ENCODE measurements around the gene TMEM184B. TPM values are rescaled to one million over a fixed set of nuclear protein-coding genes. Genes with fewer than 3 reads are reported as not detected.
A peak's percentile ranks its signal among the peaks of the same experiment; 100 is the strongest.
"Not testable (repeated sequence)": the region's sequence is repeated elsewhere in the genome, so short reads cannot be mapped to it uniquely, and the experiment has no call there.

Gene TMEM184B
- total RNA-seq, 4 donors from 2014 or later = 18.7 to 88.4 (median 41.1) TPM

DNA sequence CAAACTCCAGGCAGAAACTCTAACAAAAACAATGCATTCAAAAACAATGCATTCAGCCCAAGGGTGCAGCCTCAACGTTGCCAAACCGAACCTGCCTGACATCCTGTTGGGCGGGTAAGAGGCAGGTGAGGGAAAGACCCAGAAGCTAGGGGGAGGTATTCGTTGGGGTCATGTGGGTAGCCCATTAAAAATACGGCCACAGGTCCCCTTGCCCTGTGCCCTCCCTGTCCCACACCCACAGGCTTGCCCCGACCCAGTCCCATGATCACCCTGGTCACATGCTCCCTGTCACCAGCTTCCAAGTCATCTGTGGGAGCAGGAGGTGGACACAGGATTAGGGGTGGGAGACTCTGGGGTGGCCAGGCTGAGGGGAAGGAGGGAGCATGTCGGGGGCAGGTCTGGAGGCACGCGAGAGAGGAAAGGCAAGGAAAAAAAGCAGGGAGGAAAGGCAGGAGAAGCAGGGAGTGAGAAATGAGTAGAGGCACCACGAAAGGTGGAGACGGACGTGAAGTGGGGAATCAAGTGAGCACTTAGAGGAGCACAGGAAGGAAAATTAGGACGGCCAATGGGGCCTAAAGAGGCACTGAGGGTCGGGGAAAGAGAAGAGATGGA, 91.9 kb downstream of the TMEM184B start:
- Histone ChIP-seq H3K4me3 (peak overlapping the region; percentile 47 to 66 (median 59)), H3K36me3 (no peaks in the 10 kb centered on the region), H3K27ac (peak overlapping the region; percentile 88 to 96 (median 92)), H3K9me3 (no peaks in the 10 kb centered on the region), H3K27me3 (no peaks in the 10 kb centered on the region), H3K4me1 (peaks cover 22 to 52% (median 28%) of the 10 kb centered on the region in 4 donors)
- in situ Hi-C loops (cut with MboI; ENCODE audit: low pct_ligation_motif_present in 1 of 4, low pct_unique_long_range_greater_than_20kb in 1 of 4, low sequenced_read_pairs in 3 of 4) (no loop called here), intact Hi-C loops (cut with DNase I; ENCODE audit: low total_unique reads) (no loop called here)
- TF ChIP-seq, protein P1, sequence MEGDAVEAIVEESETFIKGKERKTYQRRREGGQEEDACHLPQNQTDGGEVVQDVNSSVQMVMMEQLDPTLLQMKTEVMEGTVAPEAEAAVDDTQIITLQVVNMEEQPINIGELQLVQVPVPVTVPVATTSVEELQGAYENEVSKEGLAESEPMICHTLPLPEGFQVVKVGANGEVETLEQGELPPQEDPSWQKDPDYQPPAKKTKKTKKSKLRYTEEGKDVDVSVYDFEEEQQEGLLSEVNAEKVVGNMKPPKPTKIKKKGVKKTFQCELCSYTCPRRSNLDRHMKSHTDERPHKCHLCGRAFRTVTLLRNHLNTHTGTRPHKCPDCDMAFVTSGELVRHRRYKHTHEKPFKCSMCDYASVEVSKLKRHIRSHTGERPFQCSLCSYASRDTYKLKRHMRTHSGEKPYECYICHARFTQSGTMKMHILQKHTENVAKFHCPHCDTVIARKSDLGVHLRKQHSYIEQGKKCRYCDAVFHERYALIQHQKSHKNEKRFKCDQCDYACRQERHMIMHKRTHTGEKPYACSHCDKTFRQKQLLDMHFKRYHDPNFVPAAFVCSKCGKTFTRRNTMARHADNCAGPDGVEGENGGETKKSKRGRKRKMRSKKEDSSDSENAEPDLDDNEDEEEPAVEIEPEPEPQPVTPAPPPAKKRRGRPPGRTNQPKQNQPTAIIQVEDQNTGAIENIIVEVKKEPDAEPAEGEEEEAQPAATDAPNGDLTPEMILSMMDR (IDR thresholded peaks at IDR 0.05) = no peak
- TF ChIP-seq POLR2AphosphoS5 (IDR thresholded peaks at IDR 0.05) (no peak), EP300 (IDR thresholded peaks at IDR 0.05; ENCODE audit: low read depth) (no peak), POLR2A (IDR thresholded peaks at IDR 0.05) (no peak)
- DNase-seq = peak; percentile 57
- 3 to 7% methylated on average over 10 to 14 of the region's 14 CpGs for WGBS, 2 donors (ENCODE audit: low coverage in 1 of 2)

DNA sequence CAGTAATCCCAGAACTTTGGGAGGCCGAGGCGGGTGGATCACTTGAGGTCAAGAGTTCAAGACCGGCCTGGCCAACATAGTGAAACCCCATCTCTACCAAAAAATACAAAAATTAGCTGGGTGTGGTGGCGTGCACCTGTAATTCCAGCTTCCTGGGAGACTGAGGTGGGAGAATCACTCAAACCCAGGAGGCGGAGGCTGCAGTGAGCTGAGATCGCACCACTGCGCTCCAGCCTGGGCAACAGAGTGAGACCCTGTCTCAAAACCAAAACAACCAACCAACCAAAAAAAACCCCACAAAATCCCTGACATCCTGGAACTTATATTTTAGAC, 94.2 kb downstream of the TMEM184B start:
- H3K27ac ChIP-seq = peak overlapping the region; percentile 68 to 95 (median 84)
- H3K4me3 ChIP-seq; H3K9me3 ChIP-seq; intact Hi-C loops (cut with DNase I; ENCODE audit: low total_unique reads); H3K36me3 ChIP-seq; DNase-seq; H3K27me3 ChIP-seq; in situ Hi-C loops (cut with MboI; ENCODE audit: low pct_ligation_motif_present in 1 of 4, low pct_unique_long_range_greater_than_20kb in 1 of 4, low sequenced_read_pairs in 3 of 4): not testable (repeated sequence)
- peaks cover 22 to 52% (median 28%) of the 10 kb centered on the region in 4 donors for H3K4me1 ChIP-seq
- WGBS, 2 donors (ENCODE audit: low coverage in 1 of 2) = 96% methylated on average over 7 of the region's 7 CpGs

DNA sequence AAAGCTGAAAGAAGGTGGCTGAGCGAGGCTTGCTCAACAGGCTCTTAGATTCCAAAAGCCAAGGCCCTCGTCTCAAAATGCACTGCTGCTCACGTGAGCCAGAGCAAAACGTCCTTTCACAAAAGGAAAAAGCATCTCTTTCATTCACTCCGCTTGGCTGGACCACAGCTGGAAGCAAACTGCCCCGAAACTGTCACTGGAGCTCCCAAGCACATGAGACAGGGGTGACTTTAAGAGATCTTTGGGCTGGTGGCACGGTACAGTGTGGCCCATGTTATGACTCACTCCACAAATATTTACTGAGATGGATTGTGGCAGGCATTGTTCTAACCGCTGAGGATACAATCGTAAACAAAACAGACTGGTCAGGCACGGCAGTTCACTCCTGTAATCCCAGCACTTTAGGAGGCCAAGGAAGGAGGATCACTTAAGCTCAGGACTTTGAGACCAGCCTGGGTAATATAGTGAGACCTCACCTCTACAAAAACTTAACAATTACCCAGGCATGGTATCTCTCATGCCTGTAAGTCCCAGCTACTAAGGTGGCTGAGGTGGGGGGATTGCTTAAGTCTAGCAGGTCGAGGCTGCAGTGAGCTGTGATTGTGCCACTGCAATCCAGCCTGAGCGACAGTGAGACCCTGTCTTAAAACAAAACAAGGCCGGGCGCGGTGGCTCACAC, 94.7 kb downstream of the TMEM184B start:
- peak; percentile 51 for DNase-seq
- peak overlapping the region; percentile 68 to 95 (median 84) for H3K27ac ChIP-seq
- no peaks in the 10 kb centered on the region for H3K27me3 ChIP-seq
- H3K4me3 ChIP-seq = no peak overlapping the region
- peaks cover 22 to 56% (median 30%) of the 10 kb centered on the region in 4 donors for H3K4me1 ChIP-seq
- TF ChIP-seq EP300 (IDR thresholded peaks at IDR 0.05; ENCODE audit: low read depth) (peak; percentile 26), POLR2A (IDR thresholded peaks at IDR 0.05) (no peak), POLR2AphosphoS5 (IDR thresholded peaks at IDR 0.05) (peak in 2 of 3 donors; percentile 50)
- TF ChIP-seq, protein P1 (IDR thresholded peaks at IDR 0.05) = no peak
- no peaks in the 10 kb centered on the region for H3K9me3 ChIP-seq
- no peaks in the 10 kb centered on the region for H3K36me3 ChIP-seq
- in situ Hi-C loops (cut with MboI; ENCODE audit: low pct_ligation_motif_present in 1 of 4, low pct_unique_long_range_greater_than_20kb in 1 of 4, low sequenced_read_pairs in 3 of 4) = no loop called here
- 46 to 100% methylated on average over 3 to 15 of the region's 15 CpGs for WGBS, 2 donors (ENCODE audit: low coverage in 1 of 2)
- intact Hi-C loops (cut with DNase I; ENCODE audit: low total_unique reads) = no loop called here

DNA sequence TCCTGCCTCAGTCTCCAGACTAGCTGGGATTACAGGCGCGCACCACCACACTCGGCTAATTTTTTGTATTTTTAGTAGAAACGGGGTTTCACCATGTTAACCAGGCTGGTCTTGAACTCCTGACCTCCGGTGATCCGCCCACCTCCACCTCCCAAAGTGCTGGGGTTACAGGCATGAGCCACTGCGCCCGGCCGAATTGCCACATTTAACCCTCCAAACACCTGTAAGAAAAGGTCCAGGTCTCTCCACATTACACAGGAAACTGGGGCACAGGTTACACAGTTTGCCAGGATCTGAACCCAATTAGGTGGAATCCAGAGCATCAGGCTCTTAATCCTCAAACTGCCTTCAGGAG, 95.3 kb downstream of the TMEM184B start:
- intact Hi-C loops (cut with DNase I; ENCODE audit: low total_unique reads); H3K27me3 ChIP-seq; H3K36me3 ChIP-seq; in situ Hi-C loops (cut with MboI; ENCODE audit: low pct_ligation_motif_present in 1 of 4, low pct_unique_long_range_greater_than_20kb in 1 of 4, low sequenced_read_pairs in 3 of 4); H3K4me3 ChIP-seq; DNase-seq; H3K9me3 ChIP-seq: not testable (repeated sequence)
- 63% methylated on average over 9 of the region's 9 CpGs; no CpG with 5 or more reads in 1 of the 2 donors for WGBS, 2 donors (ENCODE audit: low coverage in 1 of 2)
- peak overlapping the region; percentile 68 to 95 (median 84) for H3K27ac ChIP-seq
- peaks cover 22 to 61% (median 34%) of the 10 kb centered on the region in 4 donors for H3K4me1 ChIP-seq

DNA sequence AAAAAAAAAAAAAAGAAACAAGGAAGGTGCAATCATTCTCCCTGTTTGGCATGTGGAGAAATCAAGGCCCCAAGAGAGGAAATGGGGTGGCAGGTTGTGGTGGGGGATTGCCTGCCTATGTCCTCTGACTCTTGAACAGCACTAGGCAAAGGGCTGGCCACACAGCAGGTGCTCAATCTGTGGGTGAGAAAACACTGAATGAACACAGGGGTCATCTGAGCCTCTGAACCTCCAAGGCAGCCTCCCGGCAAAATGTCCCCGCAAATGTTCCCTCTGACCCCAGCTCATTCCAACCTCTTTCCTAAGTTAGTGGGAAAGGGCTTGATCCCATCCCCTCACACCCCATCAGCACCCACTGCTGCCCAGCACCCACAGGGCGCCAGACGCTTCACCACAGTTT, 95.8 kb downstream of the TMEM184B start:
- peaks cover 22 to 60% (median 35%) of the 10 kb centered on the region in 4 donors for H3K4me1 ChIP-seq
- H3K27ac ChIP-seq = peak overlapping the region; percentile 68 to 95 (median 84)
- H3K9me3 ChIP-seq = no peaks in the 10 kb centered on the region
- intact Hi-C loops (cut with DNase I; ENCODE audit: low total_unique reads) = no loop called here
- in situ Hi-C loops (cut with MboI; ENCODE audit: low pct_ligation_motif_present in 1 of 4, low pct_unique_long_range_greater_than_20kb in 1 of 4, low sequenced_read_pairs in 3 of 4) = no loop called here
- no peaks in the 10 kb centered on the region for H3K36me3 ChIP-seq
- H3K27me3 ChIP-seq = no peaks in the 10 kb centered on the region
- 88 to 92% methylated on average over 2 to 4 of the region's 4 CpGs for WGBS, 2 donors (ENCODE audit: low coverage in 1 of 2)
- no peak for DNase-seq
- TF ChIP-seq POLR2A (IDR thresholded peaks at IDR 0.05) (no peak), EP300 (IDR thresholded peaks at IDR 0.05; ENCODE audit: low read depth) (no peak), POLR2AphosphoS5 (IDR thresholded peaks at IDR 0.05) (no peak)
- TF ChIP-seq, protein P1 (IDR thresholded peaks at IDR 0.05) = no peak
- no peak overlapping the region for H3K4me3 ChIP-seq
